ENCODE data around the gene AGBL3.
"Not testable (repeated sequence)": the region's sequence is repeated elsewhere in the genome, so short reads cannot be mapped to it uniquely, and the experiment has no call there.

AGBL3 gene

GRCh38 chr7:135001390-135002165 is 15.3 kb downstream of the AGBL3 start:
- intact Hi-C loops (cut with DNase I) = no loop called here
- no peak for DNase-seq

- DNase-seq = no peak
- intact Hi-C loops (cut with DNase I) = no loop called here
Measured at GRCh38 chr7:135012229-135012628, 25.9 kb downstream of the AGBL3 start.

GRCh38 chr7:135023622-135024021 is 37.3 kb downstream of the AGBL3 start:
- intact Hi-C loops (cut with DNase I) = no loop called here
- no peak for DNase-seq

- DNase-seq = no peak
- intact Hi-C loops (cut with DNase I) = no loop called here
Measured at GRCh38 chr7:135035252-135035651, 48.9 kb downstream of the AGBL3 start.

- DNase-seq; intact Hi-C loops (cut with DNase I): not testable (repeated sequence)
Measured at GRCh38 chr7:135067017-135067416, 80.7 kb downstream of the AGBL3 start.

GRCh38 chr7:135074096-135074495 is 87.8 kb downstream of the AGBL3 start:
- intact Hi-C loops (cut with DNase I) = no loop called here
- DNase-seq = no peak

- DNase-seq = no peak
- intact Hi-C loops (cut with DNase I) = no loop called here
Measured at GRCh38 chr7:135074531-135074930, 88.2 kb downstream of the AGBL3 start.

- intact Hi-C loops (cut with DNase I) = no loop called here
- DNase-seq = no peak
Measured at GRCh38 chr7:135075716-135076115, 89.4 kb downstream of the AGBL3 start.

GRCh38 chr7:135076882-135077281 is 90.6 kb downstream of the AGBL3 start:
- intact Hi-C loops (cut with DNase I) = no loop called here
- no peak for DNase-seq

GRCh38 chr7:135077642-135078041 is 91.3 kb downstream of the AGBL3 start:
- DNase-seq = no peak
- intact Hi-C loops (cut with DNase I) = no loop called here

- intact Hi-C loops (cut with DNase I) = no loop called here
- no peak for DNase-seq
Measured at GRCh38 chr7:135078051-135078450, 91.7 kb downstream of the AGBL3 start.

GRCh38 chr7:135079068-135079467 is 92.8 kb downstream of the AGBL3 start:
- no peak for DNase-seq
- intact Hi-C loops (cut with DNase I) = no loop called here

GRCh38 chr7:135083005-135083404 is 96.7 kb downstream of the AGBL3 start:
- no peak for DNase-seq
- intact Hi-C loops (cut with DNase I) = no loop called here

- intact Hi-C loops (cut with DNase I) = no loop called here
- no peak for DNase-seq
Measured at GRCh38 chr7:135088566-135088965, 102.3 kb downstream of the AGBL3 start.

- intact Hi-C loops (cut with DNase I) = no loop called here
- no peak for DNase-seq
Measured at GRCh38 chr7:135091717-135092116, 105.4 kb downstream of the AGBL3 start.

GRCh38 chr7:135094472-135095237 is 108.3 kb downstream of the AGBL3 start:
- DNase-seq = no peak
- intact Hi-C loops (cut with DNase I) = no loop called here

GRCh38 chr7:135095450-135095849 is 109.1 kb downstream of the AGBL3 start:
- intact Hi-C loops (cut with DNase I) = no loop called here

GRCh38 chr7:135098391-135098790 is 112.1 kb downstream of the AGBL3 start:
- DNase-seq = no peak
- intact Hi-C loops (cut with DNase I) = no loop called here

More at GRCh38 chr7:135095450-135095849, 109.1 kb downstream of the AGBL3 start:
- no peak for DNase-seq

- intact Hi-C loops (cut with DNase I) = no loop called here
- no peak for DNase-seq
Measured at GRCh38 chr7:135100856-135101255, 114.5 kb downstream of the AGBL3 start.

- no peak for DNase-seq
- intact Hi-C loops (cut with DNase I) = no loop called here
Measured at GRCh38 chr7:135102372-135102771, 116.1 kb downstream of the AGBL3 start.

GRCh38 chr7:135109562-135109961 is 123.3 kb downstream of the AGBL3 start:
- intact Hi-C loops (cut with DNase I) = no loop called here
- no peak for DNase-seq

Data from head of caudate nucleus (tissue), 42 donors.